ENCODE data around the gene VSX1.

The VSX1 gene

GRCh38 chr20:25040438-25040831, 41.5 kb downstream of the VSX1 start:
- no peak for DNase-seq (ENCODE audit: low read depth, low spot score)

GRCh38 chr20:25039697-25040437, 42.1 kb downstream of the VSX1 start:
- no peak for DNase-seq (ENCODE audit: low read depth, low spot score)

GRCh38 chr20:25038591-25039015, 43.3 kb downstream of the VSX1 start:
- DNase-seq (ENCODE audit: low read depth, low spot score): no peak

GRCh38 chr20:25038103-25038410, 43.9 kb downstream of the VSX1 start:
- DNase-seq (ENCODE audit: low read depth, low spot score): no peak

- DNase-seq (ENCODE audit: low read depth, low spot score): no peak
These were observed 44.4 kb downstream of the VSX1 start for GRCh38 chr20:25037288-25038102.

GRCh38 chr20:25036331-25036936, 45.5 kb downstream of the VSX1 start:
- DNase-seq (ENCODE audit: low read depth, low spot score): no peak

GRCh38 chr20:25035921-25036320, 46.0 kb downstream of the VSX1 start:
- no peak for DNase-seq (ENCODE audit: low read depth, low spot score)

GRCh38 chr20:25033924-25034300, 48.0 kb downstream of the VSX1 start:
- no peak for DNase-seq (ENCODE audit: low read depth, low spot score)

GRCh38 chr20:25033265-25033923, 48.5 kb downstream of the VSX1 start:
- no peak for DNase-seq (ENCODE audit: low read depth, low spot score)

GRCh38 chr20:25032478-25033264, 49.3 kb downstream of the VSX1 start:
- no peak for DNase-seq (ENCODE audit: low read depth, low spot score)

GRCh38 chr20:25032065-25032477, 49.9 kb downstream of the VSX1 start:
- DNase-seq (ENCODE audit: low read depth, low spot score): no peak

GRCh38 chr20:25031241-25031640, 50.7 kb downstream of the VSX1 start:
- DNase-seq (ENCODE audit: low read depth, low spot score): no peak

GRCh38 chr20:25030649-25031207, 51.2 kb downstream of the VSX1 start:
- DNase-seq (ENCODE audit: low read depth, low spot score): no peak

- no peak for DNase-seq (ENCODE audit: low read depth, low spot score)
These were observed 51.8 kb downstream of the VSX1 start for GRCh38 chr20:25030007-25030648.

- DNase-seq (ENCODE audit: low read depth, low spot score): no peak
These were observed 55.8 kb downstream of the VSX1 start for GRCh38 chr20:25025986-25026605.

Measured in activated CD4-positive, CD25-positive, alpha-beta regulatory T cell treated with anti-CD3 and anti-CD28 coated beads, Interleukin-2, amount 50 U/mL, for 16 hours (primary cell).